NCI-H526 treated with DMSO at 0.1 percent for 48 hours (cell line): ENCODE data around the gene DEFB121.

Source experiments
- DNase-seq: peaks from one replicate; lab custom pipeline; 2025; lab: John Stamatoyannopoulos, UW

Gene DEFB121

DNA sequence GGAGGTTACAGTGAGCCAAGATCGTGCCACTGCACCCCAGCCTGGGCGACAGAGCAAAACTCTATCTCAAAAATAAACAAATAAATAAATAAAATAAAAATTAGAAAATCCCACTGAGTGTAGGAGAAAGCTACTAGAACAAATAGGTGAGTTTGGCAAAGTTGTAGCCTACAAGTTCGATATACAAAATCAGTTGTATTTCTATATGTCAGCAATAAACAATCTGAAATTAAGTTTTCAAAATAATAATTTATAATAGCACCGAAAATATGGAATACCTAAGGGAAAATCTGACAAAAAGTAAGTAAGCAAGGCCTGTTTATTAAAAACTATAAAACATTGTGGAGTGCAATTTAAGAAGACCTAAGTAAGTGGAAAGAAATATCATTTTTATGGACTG, 42.7 kb downstream of the DEFB121 start:
- no peak for DNase-seq

GRCh38 chr20:31355981-31356380, 50.0 kb downstream of the DEFB121 start:
- DNase-seq: no peak
